HepG2 (cell line): ENCODE measurements around the gene SENP5. TPM values are rescaled to one million over a fixed set of nuclear protein-coding genes. Genes with fewer than 3 reads are reported as not detected.
A peak's percentile ranks its signal among the peaks of the same experiment; 100 is the strongest.

ENCODE experiments used
- CHD2 ChIP-seq: IDR thresholded peaks from 2 replicates; pipeline ENCODE4 v1.6.1; 2011; ENCODE audit warnings: low read depth, low read length, improper control_type of control experiment
- HIVEP1 ChIP-seq: sonication (generic); formaldehyde crosslinking; IDR thresholded peaks from 2 replicates; pipeline ENCODE4 v1.4.0; 2020; ENCODE audit warnings: mild to moderate bottlenecking, missing genetic modification reagents
- KLF11 ChIP-seq: IDR thresholded peaks from 2 replicates; pipeline ENCODE4 v1.6.1; 2016; ENCODE audit warnings: missing compliant biosample characterization
- KLF16 ChIP-seq, 2 experiments: sonication (generic) in 1 of 2; formaldehyde crosslinking in 1 of 2; IDR thresholded peaks; 2 replicates each; pipeline versions ENCODE4 v1.6.1 to v1.8.0; 2016 to 2023; ENCODE audit warnings: missing genetic modification reagents in 2 of 2, missing compliant biosample characterization in 1 of 2
- TBP ChIP-seq: sonication (generic); formaldehyde crosslinking; IDR thresholded peaks from 2 replicates; pipeline ENCODE4 v1.5.0; 2020; ENCODE audit warnings: missing genetic modification reagents
- TCF12 ChIP-seq, 2 experiments: fragments of 450-650 bp in 1 of 2; sonication (generic) in 1 of 2; formaldehyde crosslinking in 1 of 2; IDR thresholded peaks; 2 replicates each; pipeline versions ENCODE4 v1.6.1 to v1.8.0; 2017 to 2022; ENCODE audit warnings: antibody characterized with exemption in 1 of 2, mild to moderate bottlenecking in 1 of 2, missing genetic modification reagents in 1 of 2, moderate library complexity in 1 of 2
- ZNF124 ChIP-seq: sonication (generic); formaldehyde crosslinking; IDR thresholded peaks from 2 replicates; pipeline ENCODE4 v1.4.0; 2020; ENCODE audit warnings: missing genetic modification reagents
- ZNF790 ChIP-seq: sonication (generic); formaldehyde crosslinking; IDR thresholded peaks from 2 replicates; pipeline ENCODE4 v1.8.0; 2022; ENCODE audit warnings: missing genetic modification reagents, mild to moderate bottlenecking, borderline replicate concordance
- polyA plus RNA-seq, 8 experiments: library from polyadenylated mRNA; depleted of rRNA in 3 of 8; stranded (reverse) in 7 of 8; unstranded in 1 of 8; fragments of >200 nt; fragmentation: Illumina TruSeq in 4 of 8; extraction: Trizol in 4 of 8; gene quantifications; 2 replicates each; pipeline versions ENCODE4 v1.2.1 to v1.2.3, GENCODE V29; 2011 to 2016; ENCODE audit warnings: low read depth in 4 of 8, missing spikeins in 1 of 8, mixed read lengths in 1 of 8; ENCODE audit not compliant: insufficient read depth in 1 of 8
- total RNA-seq, 5 experiments: library from RNA; depleted of rRNA; stranded (reverse); fragments of >200 nt; fragmentation: Illumina TruSeq; extraction: Trizol; gene quantifications; 2 replicates each; pipeline ENCODE4 v1.2.3, GENCODE V29; 2016; ENCODE audit warnings: low read depth in 1 of 5
- TF ChIP-seq, protein P1 (sequence below): sonication (generic); formaldehyde crosslinking; IDR thresholded peaks from 2 replicates; pipeline ENCODE4 v1.4.0; 2020; ENCODE audit warnings: mild to moderate bottlenecking, missing genetic modification reagents, borderline replicate concordance
- TF ChIP-seq, protein P2 (sequence below): sonication (generic); formaldehyde crosslinking; IDR thresholded peaks from 2 replicates; pipeline ENCODE4 v1.9.0; 2021; ENCODE audit warnings: missing genetic modification reagents, borderline replicate concordance
- TF ChIP-seq, protein P3 (sequence below): sonication (generic); formaldehyde crosslinking; IDR thresholded peaks from 2 replicates; pipeline ENCODE4 v1.9.0; 2022; ENCODE audit warnings: missing genetic modification reagents, mild to moderate bottlenecking, borderline replicate concordance
- TF ChIP-seq, protein P4 (sequence below): sonication (generic); formaldehyde crosslinking; IDR thresholded peaks from 2 replicates; pipeline ENCODE4 v1.9.0; 2022; ENCODE audit warnings: low read depth, missing genetic modification reagents
- TF ChIP-seq, protein P5 (sequence below), 2 experiments: sonication (generic) in 1 of 2; formaldehyde crosslinking in 1 of 2; IDR thresholded peaks; 2 replicates each; pipeline versions ENCODE4 v1.4.0 to v1.6.1; 2018 to 2020; ENCODE audit warnings: missing genetic modification reagents in 2 of 2, borderline replicate concordance in 1 of 2, low read depth in 1 of 2, mild to moderate bottlenecking in 1 of 2, missing biosample characterization in 1 of 2
- TF ChIP-seq, protein P6 (sequence below): sonication (generic); formaldehyde crosslinking; IDR thresholded peaks from 2 replicates; pipeline ENCODE4 v1.5.0; 2020; ENCODE audit warnings: mild to moderate bottlenecking, missing genetic modification reagents, moderate library complexity

The SENP5 gene
- total and polyA plus RNA-seq, 2 of the 13 experiments (the other 11 are each of a cell fraction or from before 2014, with no cell fraction given) = 17.6 to 30.9 TPM

DNA sequence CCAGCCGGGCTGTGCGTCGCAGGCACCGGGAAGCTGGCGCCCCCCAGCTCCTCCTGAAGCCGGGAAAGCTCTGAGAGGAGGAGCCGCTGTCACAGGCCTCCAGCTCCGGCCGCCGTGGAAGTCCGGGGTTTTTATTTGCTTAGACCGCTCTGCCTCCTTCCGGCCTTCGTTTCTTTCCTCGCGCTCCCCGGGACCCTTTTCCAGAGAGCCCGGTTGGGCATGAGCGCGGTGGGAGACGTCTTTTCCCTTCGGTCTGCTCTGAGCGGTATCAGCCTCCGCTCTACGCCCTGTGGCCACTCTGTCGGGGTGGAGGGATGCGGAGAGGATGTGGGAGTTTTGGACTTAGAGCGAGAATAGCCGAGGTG lies 559 bp downstream of the SENP5 start (continued):
- TF ChIP-seq, protein P1, sequence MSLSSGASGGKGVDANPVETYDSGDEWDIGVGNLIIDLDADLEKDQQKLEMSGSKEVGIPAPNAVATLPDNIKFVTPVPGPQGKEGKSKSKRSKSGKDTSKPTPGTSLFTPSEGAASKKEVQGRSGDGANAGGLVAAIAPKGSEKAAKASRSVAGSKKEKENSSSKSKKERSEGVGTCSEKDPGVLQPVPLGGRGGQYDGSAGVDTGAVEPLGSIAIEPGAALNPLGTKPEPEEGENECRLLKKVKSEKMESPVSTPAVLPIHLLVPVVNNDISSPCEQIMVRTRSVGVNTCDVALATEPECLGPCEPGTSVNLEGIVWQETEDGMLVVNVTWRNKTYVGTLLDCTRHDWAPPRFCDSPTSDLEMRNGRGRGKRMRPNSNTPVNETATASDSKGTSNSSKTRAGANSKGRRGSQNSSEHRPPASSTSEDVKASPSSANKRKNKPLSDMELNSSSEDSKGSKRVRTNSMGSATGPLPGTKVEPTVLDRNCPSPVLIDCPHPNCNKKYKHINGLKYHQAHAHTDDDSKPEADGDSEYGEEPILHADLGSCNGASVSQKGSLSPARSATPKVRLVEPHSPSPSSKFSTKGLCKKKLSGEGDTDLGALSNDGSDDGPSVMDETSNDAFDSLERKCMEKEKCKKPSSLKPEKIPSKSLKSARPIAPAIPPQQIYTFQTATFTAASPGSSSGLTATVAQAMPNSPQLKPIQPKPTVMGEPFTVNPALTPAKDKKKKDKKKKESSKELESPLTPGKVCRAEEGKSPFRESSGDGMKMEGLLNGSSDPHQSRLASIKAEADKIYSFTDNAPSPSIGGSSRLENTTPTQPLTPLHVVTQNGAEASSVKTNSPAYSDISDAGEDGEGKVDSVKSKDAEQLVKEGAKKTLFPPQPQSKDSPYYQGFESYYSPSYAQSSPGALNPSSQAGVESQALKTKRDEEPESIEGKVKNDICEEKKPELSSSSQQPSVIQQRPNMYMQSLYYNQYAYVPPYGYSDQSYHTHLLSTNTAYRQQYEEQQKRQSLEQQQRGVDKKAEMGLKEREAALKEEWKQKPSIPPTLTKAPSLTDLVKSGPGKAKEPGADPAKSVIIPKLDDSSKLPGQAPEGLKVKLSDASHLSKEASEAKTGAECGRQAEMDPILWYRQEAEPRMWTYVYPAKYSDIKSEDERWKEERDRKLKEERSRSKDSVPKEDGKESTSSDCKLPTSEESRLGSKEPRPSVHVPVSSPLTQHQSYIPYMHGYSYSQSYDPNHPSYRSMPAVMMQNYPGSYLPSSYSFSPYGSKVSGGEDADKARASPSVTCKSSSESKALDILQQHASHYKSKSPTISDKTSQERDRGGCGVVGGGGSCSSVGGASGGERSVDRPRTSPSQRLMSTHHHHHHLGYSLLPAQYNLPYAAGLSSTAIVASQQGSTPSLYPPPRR = no peak
- TF ChIP-seq KLF16 (CRISPR knock-in tag; IDR thresholded peaks at IDR 0.05) = 0 out of 4 replicates have a peak, but pooled peaks of 1 of the 2 experiments have one; percentile 2
- TF ChIP-seq, protein P2, sequence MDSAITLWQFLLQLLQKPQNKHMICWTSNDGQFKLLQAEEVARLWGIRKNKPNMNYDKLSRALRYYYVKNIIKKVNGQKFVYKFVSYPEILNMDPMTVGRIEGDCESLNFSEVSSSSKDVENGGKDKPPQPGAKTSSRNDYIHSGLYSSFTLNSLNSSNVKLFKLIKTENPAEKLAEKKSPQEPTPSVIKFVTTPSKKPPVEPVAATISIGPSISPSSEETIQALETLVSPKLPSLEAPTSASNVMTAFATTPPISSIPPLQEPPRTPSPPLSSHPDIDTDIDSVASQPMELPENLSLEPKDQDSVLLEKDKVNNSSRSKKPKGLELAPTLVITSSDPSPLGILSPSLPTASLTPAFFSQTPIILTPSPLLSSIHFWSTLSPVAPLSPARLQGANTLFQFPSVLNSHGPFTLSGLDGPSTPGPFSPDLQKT = no peak
- 0 out of 2 replicates have a peak, but pooled peaks have one; percentile 26 for TF ChIP-seq HIVEP1 (CRISPR knock-in tag)
- TF ChIP-seq, protein P3, sequence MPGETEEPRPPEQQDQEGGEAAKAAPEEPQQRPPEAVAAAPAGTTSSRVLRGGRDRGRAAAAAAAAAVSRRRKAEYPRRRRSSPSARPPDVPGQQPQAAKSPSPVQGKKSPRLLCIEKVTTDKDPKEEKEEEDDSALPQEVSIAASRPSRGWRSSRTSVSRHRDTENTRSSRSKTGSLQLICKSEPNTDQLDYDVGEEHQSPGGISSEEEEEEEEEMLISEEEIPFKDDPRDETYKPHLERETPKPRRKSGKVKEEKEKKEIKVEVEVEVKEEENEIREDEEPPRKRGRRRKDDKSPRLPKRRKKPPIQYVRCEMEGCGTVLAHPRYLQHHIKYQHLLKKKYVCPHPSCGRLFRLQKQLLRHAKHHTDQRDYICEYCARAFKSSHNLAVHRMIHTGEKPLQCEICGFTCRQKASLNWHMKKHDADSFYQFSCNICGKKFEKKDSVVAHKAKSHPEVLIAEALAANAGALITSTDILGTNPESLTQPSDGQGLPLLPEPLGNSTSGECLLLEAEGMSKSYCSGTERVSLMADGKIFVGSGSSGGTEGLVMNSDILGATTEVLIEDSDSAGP (CRISPR knock-in tag) = no peak
- no peak for TF ChIP-seq TCF12 (IDR thresholded peaks at IDR 0.05)
- no peak for TF ChIP-seq TCF12 (CRISPR knock-in tag; IDR thresholded peaks at IDR 0.05)
- TF ChIP-seq ZNF124 = no peak
- TF ChIP-seq TBP = no peak
- TF ChIP-seq, protein P4, sequence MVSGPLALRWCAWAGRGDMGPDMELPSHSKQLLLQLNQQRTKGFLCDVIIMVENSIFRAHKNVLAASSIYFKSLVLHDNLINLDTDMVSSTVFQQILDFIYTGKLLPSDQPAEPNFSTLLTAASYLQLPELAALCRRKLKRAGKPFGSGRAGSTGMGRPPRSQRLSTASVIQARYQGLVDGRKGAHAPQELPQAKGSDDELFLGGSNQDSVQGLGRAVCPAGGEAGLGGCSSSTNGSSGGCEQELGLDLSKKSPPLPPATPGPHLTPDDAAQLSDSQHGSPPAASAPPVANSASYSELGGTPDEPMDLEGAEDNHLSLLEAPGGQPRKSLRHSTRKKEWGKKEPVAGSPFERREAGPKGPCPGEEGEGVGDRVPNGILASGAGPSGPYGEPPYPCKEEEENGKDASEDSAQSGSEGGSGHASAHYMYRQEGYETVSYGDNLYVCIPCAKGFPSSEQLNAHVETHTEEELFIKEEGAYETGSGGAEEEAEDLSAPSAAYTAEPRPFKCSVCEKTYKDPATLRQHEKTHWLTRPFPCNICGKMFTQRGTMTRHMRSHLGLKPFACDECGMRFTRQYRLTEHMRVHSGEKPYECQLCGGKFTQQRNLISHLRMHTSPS (CRISPR knock-in tag) = no peak
- TF ChIP-seq, protein P5, sequence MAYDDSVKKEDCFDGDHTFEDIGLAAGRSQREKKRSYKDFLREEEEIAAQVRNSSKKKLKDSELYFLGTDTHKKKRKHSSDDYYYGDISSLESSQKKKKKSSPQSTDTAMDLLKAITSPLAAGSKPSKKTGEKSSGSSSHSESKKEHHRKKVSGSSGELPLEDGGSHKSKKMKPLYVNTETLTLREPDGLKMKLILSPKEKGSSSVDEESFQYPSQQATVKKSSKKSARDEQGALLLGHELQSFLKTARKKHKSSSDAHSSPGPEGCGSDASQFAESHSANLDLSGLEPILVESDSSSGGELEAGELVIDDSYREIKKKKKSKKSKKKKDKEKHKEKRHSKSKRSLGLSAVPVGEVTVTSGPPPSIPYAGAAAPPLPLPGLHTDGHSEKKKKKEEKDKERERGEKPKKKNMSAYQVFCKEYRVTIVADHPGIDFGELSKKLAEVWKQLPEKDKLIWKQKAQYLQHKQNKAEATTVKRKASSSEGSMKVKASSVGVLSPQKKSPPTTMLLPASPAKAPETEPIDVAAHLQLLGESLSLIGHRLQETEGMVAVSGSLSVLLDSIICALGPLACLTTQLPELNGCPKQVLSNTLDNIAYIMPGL (CRISPR knock-in tag; IDR thresholded peaks at IDR 0.05; ENCODE audit: borderline replicate concordance in 1 of 2, low read depth in 1 of 2) = peak in 1 of 2 experiments; percentile 19; a peak in 2 of 4 replicates
- TF ChIP-seq KLF11 (CRISPR knock-in tag) = no peak
- TF ChIP-seq ZNF790 = peak; percentile 7; the same call in 1 of the 2 replicates
- no peak for TF ChIP-seq CHD2
- TF ChIP-seq, protein P6, sequence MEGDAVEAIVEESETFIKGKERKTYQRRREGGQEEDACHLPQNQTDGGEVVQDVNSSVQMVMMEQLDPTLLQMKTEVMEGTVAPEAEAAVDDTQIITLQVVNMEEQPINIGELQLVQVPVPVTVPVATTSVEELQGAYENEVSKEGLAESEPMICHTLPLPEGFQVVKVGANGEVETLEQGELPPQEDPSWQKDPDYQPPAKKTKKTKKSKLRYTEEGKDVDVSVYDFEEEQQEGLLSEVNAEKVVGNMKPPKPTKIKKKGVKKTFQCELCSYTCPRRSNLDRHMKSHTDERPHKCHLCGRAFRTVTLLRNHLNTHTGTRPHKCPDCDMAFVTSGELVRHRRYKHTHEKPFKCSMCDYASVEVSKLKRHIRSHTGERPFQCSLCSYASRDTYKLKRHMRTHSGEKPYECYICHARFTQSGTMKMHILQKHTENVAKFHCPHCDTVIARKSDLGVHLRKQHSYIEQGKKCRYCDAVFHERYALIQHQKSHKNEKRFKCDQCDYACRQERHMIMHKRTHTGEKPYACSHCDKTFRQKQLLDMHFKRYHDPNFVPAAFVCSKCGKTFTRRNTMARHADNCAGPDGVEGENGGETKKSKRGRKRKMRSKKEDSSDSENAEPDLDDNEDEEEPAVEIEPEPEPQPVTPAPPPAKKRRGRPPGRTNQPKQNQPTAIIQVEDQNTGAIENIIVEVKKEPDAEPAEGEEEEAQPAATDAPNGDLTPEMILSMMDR (CRISPR knock-in tag) = no peak; the same call in none of the 2 replicates
